Nephron progenitor cell (in vitro differentiated cells): ENCODE measurements around the gene TSPAN5.
"Not testable (repeated sequence)": the region's sequence is repeated elsewhere in the genome, so short reads cannot be mapped to it uniquely, and the experiment has no call there.

ENCODE experiments used
- DNase-seq: peaks from one replicate; pipeline ENCODE4 v3.0.0; 2021
- H3K27ac Mint-ChIP-seq: 2 replicates; pipeline ENCODE4 v1.8.0; 2021; ENCODE audit warnings: mild to moderate bottlenecking, moderate library complexity, mixed read lengths
- H3K27me3 Mint-ChIP-seq: 2 replicates; pipeline ENCODE4 v1.8.0; 2021; ENCODE audit warnings: mild to moderate bottlenecking, low read depth, mixed read lengths; ENCODE audit not compliant: poor library complexity
- H3K36me3 Mint-ChIP-seq: 2 replicates; pipeline ENCODE4 v1.8.0; 2021; ENCODE audit warnings: low read depth, mixed read lengths
- H3K4me1 Mint-ChIP-seq: 2 replicates; pipeline ENCODE4 v1.8.0; 2021; ENCODE audit warnings: mixed read lengths
- H3K4me3 Mint-ChIP-seq: 2 replicates; pipeline ENCODE4 v1.8.0; 2021; ENCODE audit warnings: mild to moderate bottlenecking, moderate library complexity, mixed read lengths
- H3K9me3 Mint-ChIP-seq: 2 replicates; pipeline ENCODE4 v1.8.0; 2021; ENCODE audit warnings: mild to moderate bottlenecking, moderate library complexity, mixed read lengths
- CTCF ChIP-seq: fragments of 200-600 bp; sonication (generic); IDR thresholded peaks from 2 replicates; pipeline ENCODE4 v1.5.0; 2021; ENCODE audit warnings: antibody characterized with exemption

Gene TSPAN5

DNA sequence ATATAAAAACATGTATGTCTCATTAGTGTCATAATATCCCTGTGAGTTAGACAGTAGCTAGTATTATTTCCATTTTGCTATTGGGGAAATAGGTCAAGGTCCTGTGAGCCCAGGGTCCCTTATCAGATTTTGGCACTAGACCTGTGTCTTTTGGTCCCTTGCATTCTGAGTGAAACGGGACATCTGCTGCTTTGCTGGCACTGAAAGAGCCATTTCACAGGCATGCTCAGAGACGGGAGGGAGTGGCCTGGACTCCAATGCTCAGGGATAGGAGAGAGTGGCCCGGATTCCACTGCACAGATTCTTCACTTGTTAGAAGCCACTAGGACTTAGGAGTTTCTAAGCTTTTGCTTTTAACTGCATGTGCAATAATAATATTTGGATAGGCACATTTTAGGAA is 177.2 kb downstream of the TSPAN5 start:
- Mint-ChIP-seq H3K9me3 (no peaks in the 10 kb centered on the region), H3K27ac (peak overlapping the region; percentile 11), H3K27me3 (peaks cover 7% of the 10 kb centered on the region), H3K4me3 (no peak overlapping the region), H3K36me3 (peaks cover 66% of the 10 kb centered on the region), H3K4me1 (peaks cover 21% of the 10 kb centered on the region)
- no peak for DNase-seq
- no peak for TF ChIP-seq CTCF

DNA sequence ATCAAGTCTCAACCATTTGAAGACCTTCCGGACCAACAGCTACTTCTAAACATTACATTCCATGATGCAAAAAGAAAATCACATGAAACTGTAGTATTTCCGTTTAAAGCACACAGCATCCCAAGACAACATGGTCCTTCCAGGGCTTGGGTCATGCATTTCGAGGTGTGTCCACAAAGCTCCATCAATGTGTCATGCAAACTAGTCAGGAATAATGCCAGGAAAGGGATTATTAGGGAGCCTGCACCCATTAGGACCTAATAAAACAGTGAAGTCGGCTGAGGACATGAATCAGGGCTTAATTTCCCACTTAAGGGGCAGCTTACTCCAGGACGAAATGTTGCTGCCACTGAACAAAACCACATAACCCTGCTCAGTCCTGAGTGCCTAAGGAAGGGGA is 177.9 kb downstream of the TSPAN5 start:
- no peaks in the 10 kb centered on the region for H3K9me3 Mint-ChIP-seq
- DNase-seq: no peak
- peaks cover 7% of the 10 kb centered on the region for H3K27me3 Mint-ChIP-seq
- peaks cover 21% of the 10 kb centered on the region for H3K4me1 Mint-ChIP-seq
- no peak overlapping the region for H3K27ac Mint-ChIP-seq
- TF ChIP-seq CTCF: no peak
- peaks cover 70% of the 10 kb centered on the region for H3K36me3 Mint-ChIP-seq
- no peak overlapping the region for H3K4me3 Mint-ChIP-seq

DNA sequence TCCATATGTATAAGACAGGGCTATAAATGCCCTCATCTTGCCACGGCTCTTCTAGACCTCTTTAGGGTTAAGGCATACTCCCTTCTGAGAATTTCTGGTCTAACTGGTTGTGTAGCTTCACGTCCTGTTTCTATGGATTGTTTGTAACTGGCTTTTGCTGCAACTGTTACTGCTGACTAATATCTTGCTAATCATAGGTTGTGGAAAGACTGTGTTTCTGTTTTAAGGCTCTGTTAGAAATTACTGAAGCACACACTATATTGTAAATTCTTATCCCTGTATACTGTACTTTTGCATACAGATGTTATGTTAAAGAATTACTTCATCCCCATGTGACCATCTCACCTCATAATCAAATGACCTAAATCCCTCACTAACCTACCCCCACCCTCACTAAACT is 178.8 kb downstream of the TSPAN5 start:
- peaks cover 21% of the 10 kb centered on the region for H3K4me1 Mint-ChIP-seq
- not testable (repeated sequence) for H3K4me3 Mint-ChIP-seq, DNase-seq, H3K9me3 Mint-ChIP-seq, H3K27me3 Mint-ChIP-seq, H3K27ac Mint-ChIP-seq
- peaks cover 78% of the 10 kb centered on the region for H3K36me3 Mint-ChIP-seq

- Mint-ChIP-seq H3K27ac (no peak overlapping the region), H3K36me3 (peaks cover 86% of the 10 kb centered on the region), H3K27me3 (peaks cover 3% of the 10 kb centered on the region), H3K4me3 (no peak overlapping the region), H3K4me1 (peaks cover 8% of the 10 kb centered on the region), H3K9me3 (no peaks in the 10 kb centered on the region)
- DNase-seq: no peak
- TF ChIP-seq CTCF: no peak
These were observed 181.5 kb downstream of the TSPAN5 start for GRCh38 chr4:98476891-98477290.

DNA sequence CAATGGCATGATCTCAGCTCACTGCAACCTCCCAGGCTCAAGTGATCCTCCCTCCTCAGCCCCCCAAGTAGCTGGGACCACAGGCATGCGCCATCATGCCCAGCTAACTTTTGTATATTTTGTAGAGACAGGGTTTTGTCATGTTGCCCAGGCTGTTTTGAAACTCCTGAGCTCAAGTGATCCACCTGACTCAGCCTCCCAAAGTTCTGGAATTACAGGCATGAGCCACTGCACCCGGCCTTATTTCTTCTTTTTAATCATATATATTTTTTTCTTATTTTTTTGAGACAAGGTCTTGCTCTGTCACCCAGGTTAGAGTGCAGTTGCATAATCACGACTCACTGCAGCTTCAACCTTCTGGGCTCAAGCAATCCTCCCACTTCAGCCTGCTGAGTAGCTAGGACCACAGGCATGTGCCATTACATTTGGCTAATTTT is 184.0 kb downstream of the TSPAN5 start:
- H3K27me3 Mint-ChIP-seq: peaks cover 3% of the 10 kb centered on the region
- DNase-seq: no peak
- H3K4me1 Mint-ChIP-seq: peaks cover 11% of the 10 kb centered on the region
- no peak overlapping the region for H3K4me3 Mint-ChIP-seq
- peaks cover 88% of the 10 kb centered on the region for H3K36me3 Mint-ChIP-seq
- no peak for TF ChIP-seq CTCF
- H3K27ac Mint-ChIP-seq: no peak overlapping the region
- no peaks in the 10 kb centered on the region for H3K9me3 Mint-ChIP-seq

DNA sequence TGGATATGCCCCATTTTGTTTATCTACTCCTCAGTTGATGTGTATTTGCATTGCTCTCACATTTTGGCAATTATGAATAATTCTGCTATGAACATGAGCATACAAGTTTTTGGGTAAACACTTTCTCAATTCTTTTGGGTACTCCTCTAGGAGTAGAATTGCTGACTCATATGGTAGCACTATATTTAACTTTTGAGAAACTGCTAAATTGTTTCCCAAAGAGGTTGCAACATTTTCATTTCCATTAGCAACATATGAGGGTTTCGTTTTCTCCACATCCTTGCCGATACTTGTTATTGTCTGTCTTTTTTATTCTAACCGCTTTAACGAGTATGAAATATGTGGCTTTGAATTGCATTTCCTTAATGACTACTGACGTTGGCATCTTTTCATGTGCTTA is 185.4 kb downstream of the TSPAN5 start:
- Mint-ChIP-seq H3K27me3 (peaks cover 3% of the 10 kb centered on the region), H3K36me3 (peaks cover 75% of the 10 kb centered on the region), H3K27ac (no peak overlapping the region), H3K9me3 (no peaks in the 10 kb centered on the region), H3K4me3 (no peak overlapping the region), H3K4me1 (peaks cover 22% of the 10 kb centered on the region)
- TF ChIP-seq CTCF: no peak
- no peak for DNase-seq
